HG03520 (cell line): Measurements from ENCODE around the gene ZNF488.
"Not testable (repeated sequence)": the region's sequence is repeated elsewhere in the genome, so short reads cannot be mapped to it uniquely, and the experiment has no call there.

Experiments
- ATAC-seq: cut with Tn5 transposase; IDR thresholded peaks from one replicate; pipeline ENCODE4 v1.9.1; 2021; ENCODE audit warnings: mild to moderate bottlenecking, moderate library complexity; ENCODE audit not compliant: unreplicated experiment

The ZNF488 gene

DNA sequence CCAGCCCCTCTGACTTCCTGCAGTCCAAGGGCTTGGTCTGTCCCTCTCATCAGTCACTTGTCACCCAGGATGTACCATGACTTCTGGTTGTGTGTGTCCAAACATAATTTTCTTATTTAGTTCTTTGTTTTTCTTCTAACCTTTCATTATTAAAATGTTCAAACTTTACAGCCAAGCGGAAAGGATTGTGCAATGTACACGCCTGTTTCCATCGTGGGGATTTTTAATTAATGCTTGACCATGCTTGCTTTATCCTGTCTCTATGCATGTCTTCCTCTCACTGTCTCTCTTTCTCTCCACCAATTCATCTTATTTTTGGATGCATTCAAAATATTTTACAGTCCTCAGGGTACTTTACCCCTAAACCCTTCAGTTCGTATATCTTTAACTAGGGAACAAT, 26.2 kb upstream of the ZNF488 start:
- no peak for ATAC-seq

DNA sequence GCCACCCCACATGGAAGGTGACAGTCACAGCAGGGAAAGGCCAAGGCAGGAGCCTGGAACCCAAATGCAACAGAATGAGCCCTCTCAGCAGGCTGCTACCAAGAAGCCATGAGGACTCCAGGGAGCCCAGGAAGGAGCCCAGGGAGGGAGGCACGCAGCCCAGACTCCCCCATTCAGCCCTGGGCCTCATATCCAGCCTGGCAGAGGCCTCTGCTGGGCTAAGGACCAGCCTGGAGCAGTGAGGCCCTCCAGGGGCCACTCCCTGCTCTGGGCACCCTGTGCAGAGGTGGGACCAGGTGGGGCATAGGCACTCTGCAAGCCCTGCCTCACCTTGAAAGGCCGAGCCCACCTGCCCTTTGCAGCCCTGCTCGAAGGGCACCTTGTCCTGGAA, 25.8 kb upstream of the ZNF488 start:
- ATAC-seq = no peak

DNA sequence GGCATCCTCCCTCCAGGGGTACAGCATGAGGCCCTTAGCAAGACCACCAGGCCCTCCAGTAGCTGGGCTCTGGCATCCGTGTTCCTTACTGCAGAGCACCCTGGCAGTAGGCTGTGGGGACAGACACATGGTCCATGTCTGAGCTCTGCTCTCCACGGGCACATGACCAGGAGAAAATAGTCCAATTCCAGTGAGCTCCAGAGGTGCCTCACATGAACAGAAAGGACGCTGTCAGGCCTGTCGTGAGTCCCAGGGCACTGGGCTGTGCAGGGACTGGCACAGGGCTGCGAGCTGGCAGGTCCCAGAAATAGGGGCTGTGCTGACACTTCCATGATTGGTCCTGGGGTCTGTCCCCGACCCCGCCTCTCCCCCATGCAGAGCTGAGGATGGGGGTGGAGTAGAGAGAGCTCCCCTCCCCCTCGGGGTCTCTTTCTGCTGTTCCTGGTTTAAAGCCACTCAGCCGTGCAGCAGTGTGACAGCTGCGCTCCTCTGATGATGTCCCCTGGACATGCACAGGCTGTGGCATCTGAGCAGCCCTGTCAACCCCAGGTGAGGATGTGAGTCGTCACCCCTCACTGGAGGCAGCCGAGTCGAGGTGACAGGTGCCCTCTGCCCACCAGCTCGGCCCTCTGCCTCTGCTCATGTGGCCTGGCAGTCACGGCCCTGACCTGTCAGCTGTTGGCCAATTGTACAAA, 25.2 kb upstream of the ZNF488 start:
- ATAC-seq = no peak

DNA sequence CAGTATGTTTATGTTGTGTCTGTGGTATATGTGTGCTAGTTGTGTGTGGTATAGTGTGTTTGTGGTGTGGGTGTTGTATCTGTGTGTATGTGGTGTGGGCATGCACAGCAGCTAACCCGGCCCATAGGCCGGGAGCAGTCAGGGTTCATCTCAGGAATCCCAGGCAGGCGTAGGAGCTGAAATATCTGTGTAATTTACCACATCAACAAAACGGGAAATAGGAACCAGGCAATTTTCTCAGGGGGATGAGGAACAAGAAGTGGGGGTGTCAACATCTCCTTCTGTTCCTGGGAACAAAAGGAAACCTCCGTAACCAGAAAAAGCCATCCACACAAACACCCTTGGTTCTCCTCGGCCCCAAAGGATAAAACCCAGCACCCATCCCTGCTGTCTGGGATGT, 24.5 kb upstream of the ZNF488 start:
- ATAC-seq = no peak

DNA sequence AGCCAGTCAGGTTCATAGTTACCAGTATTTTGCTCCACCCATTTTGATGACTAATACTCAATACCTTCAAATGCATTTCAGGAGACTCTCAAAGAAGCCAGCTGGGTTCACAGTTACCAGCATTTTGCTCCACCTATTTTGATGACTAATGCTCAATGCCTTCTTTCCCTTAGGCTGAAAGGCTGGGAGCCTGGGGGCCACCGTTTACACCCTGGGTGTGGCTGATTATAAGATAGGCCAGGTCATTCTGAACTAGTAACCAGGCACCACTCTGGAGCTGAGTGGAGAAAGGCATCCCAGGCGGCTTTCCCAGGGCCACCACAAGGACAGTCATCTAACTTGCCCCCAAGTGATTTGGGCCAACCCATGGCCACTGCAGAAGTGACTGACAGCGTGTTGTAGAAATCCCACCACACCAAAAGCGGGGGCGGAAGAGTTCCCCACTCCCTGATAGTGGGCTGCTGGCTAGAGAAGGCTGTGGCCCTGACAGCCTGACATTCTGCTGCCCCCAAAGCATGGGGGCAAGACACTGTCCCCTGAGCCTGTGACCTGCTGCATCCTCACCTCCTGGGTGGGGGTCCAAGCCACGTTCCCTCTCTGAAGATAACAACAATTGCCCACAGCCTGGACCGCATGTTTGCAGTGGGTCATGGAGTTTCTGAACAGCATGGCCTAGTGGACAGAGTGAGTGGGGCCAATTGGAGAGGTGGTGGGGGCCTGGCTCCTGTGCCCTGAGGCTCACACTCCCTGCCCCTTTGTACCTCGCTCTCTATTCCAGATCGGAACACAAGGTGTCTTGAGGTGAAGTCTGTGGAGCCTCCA, 23.0 kb upstream of the ZNF488 start:
- ATAC-seq = no peak

DNA sequence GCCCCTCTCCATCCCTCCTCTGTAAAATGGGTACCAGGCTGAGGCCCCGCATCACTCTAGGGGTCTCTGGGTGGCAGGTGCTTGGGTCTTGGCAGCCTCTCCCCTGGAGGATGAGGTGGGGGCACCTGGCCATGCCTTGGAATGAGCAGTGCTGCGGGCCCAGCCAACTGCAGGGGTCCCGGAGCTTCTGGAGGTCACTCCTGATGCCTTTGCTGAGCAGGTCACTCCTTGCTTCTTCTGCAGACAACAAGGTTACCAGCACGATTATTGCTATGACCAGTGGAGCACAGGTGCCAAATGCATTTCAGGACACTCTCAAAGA, 22.4 kb upstream of the ZNF488 start:
- ATAC-seq = no peak

DNA sequence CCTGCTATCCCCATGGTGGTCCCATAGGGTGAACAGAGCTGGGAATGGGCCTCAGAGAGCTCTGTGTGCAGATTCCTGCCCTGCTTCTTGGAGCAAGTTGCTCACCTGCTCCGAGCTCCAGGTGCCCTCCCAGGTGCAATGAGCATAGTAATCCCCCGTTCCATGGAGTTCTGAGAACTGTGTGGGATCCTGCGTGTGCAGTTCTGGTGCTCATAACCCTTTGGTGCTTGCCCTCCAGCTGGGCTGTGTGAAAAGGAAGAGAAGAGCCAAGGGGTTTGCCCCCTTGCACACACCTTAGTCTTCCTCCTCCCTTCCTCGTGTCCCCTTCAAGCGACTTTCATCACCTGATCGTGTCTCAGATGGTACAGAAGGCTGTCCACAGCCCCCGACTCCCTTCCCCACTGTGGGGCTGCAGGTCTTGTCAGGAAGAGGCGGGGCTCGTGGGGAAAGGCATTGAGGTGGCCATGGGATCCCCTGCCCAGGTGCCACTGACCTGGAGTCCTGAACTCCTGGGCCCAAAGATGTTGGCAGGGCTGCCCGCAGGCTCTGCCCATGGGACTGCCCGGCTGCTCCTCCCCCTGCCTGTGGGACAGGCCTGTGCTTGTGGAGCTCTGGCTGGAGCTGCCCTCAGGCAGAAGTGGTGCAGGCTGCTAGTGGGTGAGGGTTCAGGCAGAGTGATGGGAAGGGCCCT, 21.9 kb upstream of the ZNF488 start:
- no peak for ATAC-seq

DNA sequence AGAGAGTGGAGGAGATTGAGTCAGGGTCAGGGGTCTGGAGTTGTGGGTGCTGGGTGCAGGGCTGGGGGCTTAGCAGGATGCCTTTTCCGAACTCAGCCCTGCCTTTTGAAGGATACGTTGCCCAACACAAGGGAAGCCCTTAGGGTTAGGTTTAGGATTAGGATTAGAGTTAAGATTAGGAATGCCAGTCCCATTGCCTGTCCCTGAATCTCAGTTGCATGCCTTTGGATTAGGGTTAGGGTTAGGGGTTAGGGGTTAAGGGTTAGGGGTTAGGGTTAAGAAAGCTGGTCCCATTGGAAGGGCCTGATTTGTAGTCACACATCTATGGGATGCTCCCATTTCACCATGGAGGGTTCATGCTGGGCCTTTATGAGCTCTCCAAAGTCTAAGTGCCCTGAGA, 20.8 kb upstream of the ZNF488 start:
- ATAC-seq = no peak

DNA sequence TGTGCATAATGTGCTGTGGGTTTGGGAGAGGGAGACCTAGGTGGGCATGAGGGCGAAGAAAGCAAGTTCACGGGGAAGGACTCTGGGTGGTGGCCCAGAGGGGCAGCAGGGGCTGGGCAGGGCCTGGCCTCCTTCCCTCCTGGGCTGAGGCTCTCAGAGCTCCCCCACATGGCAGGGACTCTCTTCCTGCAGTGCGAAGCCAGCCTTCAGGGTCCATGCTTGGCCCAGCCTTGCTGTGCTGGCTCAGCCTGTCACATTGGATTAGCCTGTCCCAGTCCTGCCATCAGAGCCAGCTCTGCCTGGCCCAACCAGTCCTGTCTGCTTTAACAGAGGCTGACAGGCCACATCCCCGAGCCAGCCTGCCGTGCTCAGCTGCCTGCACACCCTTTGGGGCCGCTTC, 20.4 kb upstream of the ZNF488 start:
- no peak for ATAC-seq

DNA sequence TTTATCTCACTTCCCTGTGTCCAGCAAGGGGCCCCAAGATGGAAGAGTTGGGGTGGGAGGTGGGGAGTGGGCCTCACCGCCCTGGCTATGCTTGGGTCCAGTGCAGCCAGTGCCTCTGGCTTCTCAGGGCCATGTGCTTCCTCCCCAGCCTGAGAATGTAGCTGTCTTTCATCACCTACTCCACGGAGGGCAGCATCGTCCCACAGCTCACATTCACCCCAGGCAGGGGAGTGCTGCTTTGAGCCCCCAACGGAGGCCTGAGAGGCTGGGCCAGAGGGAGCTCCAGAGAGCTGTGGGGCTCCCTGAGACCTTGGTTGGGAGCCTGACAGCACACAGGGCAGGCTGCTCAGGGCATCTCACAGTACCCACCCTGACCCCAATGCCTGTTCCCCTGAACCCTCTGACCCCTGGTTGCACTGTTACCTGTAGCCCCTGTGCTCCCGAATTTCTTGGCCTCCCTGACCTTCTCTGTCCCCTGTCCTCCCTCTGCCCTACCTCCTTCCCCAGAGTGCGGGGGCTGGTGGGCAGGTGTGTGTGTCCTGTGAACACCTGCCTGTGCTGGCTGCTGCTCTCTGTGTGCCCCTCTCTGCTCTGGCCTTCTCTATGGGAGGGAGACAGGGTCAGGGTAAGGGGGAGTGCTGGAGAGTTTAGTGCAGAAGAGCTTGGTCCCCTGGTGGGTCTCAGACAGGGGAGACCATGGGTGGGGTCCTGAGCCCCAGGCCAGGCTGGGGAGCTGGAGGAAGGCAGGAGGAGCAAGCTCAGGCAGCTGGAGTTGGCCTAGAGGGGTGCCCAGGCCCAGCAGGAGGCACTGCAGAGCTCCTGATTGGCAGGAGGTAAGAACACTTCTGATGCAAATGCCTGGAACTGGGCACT, 19.6 kb upstream of the ZNF488 start:
- ATAC-seq = no peak

DNA sequence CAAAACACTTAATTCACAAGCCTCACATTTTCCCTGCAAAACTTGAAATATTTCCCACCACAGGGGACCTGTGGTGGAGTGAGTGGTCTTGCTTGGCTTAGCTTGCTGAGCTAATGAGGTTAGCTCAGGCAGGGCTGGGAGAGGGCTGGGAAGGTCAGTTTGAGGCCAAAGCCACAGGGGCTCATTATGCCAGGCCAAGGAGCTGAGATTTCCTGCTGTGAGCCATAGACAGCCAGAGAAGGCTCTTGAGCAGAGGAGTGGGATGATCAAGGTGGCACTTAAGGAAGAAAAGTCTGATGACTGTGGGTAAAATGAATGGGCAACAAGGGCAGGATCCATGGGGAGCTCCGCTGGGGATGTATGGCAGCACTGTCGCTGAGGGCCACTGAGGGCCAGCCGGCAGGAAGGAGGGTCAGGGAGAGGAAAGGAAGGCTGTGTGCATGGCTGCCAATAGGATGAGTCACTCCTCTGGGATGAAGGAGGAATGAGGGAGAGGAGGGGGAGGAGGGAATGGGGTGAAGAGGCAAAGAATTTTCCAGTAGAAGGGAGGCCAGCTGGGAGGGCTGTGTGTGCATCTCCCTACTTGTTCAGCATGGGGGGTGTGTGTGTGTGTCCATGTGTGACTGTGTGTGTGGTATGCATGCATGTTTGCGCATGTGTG, 18.7 kb upstream of the ZNF488 start:
- ATAC-seq = no peak

DNA sequence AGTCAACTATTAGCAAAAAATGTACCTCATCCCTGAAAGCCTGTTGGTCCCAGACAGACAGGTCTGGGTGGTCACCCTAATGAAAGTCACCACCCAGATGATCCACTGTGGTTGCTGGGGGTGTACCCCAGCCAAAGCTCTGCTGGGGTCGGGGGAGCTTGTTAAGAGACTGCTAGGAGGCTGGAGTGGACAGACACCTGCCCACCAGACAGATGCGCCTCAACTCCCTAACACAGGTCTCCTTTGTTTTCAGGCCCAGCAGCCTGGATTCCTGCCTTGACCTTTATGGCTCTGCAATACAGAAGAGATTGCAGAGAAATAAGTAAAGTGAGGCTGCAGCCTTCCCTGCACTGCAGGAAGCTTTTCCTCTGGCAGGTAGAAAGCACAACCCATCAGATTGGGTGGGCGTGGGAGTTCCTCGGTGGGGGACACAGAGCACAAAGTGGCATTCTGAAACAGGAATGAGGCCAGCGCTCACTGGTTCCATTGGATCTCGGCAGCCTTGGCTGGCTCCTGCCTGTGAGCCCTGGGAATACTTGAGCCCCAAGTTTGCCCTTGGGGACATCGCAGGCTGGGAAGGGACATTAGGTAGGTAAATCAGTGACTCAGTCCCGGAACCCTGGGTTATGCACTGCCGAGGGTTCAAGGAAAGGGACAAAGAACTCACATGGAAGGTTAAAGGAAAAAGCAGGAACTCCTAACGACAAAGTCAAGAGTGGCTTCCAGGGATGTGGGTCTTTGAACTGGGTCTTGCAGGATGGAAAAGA, 18.0 kb upstream of the ZNF488 start:
- ATAC-seq = no peak

DNA sequence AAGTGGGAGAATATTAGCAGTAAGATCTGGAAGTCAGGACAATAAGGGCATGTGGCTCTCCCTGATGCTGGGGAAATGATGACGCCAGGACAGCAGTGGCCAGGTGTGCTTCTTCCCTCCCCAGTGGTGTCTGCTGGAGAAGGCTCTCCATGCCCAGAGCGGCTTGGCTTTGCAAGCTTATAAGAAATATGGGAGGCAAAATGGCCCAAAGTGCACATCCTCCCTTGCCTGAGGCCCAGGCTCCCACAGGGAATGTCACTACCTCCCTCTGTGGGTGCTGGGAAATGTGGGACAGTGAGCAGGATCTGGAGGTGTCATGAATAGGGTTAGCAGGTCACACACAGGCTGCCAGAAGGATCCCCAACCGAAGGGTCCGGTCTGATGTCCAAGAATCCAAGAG, 17.1 kb upstream of the ZNF488 start:
- ATAC-seq = no peak

DNA sequence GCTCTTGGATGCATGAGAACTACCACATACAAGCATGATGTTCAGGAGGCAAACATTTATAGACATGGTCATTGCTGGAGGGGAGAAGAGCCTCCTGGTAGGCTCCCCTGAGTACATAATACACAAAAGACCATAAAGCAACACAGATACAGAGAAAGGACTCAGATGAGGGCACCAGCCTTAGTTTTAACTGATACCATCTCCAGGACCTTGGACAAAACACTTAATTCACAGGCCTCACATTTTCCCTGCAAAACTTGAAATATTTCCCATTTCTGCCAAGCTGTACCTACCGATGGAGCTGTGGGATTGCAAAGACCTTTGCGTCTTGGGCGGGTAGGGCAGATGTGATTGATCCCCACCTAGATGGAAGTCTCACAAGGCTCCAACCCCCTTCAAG, 16.7 kb upstream of the ZNF488 start:
- ATAC-seq = no peak

DNA sequence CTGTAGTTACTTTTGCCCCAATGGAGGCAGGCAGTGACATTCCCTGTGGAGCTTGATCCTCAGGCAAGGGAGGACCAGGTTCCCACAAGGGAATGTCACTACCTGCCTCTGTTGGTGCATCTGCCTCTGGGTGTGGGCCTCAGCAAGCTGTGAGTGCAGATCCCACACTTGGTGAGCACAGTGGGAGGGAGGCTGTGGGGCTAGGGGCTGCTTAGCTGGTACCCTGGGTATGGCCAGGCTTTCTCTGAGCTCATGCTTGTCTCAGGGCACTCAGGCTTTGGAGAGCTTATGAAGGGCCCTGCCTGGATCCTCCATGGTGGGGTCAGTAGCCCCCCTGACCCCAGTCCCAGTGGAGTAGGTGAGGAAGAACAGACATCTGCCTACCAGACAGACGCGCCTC, 16.2 kb upstream of the ZNF488 start:
- no peak for ATAC-seq

DNA sequence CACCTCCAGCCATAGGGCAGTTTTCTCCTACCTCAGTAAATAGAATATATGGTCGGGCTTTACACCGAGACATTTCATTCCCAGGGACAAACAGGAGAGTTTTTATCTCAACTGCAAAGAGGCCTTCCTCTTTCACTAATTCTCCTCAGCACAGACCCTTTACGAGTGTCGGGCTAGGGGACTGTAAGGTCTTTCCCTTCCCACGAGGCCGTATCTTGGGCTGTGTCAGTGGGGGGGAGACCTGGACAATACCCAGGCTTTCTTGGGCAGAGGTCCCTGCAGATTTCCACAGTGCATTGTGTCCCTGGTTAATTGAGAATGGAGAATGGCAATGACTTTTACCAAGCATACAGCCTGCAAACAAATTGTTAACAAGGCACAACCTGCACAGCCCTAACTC, 13.2 kb upstream of the ZNF488 start:
- no peak for ATAC-seq

DNA sequence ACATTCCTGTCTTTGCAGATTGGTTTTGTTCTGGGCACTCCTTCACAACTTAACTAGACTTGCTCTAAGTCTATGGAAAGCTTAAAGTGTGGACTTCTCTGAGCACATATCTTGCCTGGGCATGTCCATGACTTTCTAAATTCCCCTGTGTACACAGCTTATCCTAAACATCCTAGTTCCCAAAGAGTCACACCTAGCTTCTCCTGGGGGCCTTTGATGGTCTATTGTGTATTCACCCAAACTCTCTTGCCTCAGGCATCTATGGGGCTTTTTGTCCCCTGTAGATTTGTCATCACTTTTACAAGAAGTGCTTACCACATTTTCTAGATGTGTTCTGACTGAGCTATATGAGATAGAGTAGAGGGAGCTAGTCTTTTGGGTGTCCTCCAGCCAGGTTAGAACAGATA, 12.2 kb upstream of the ZNF488 start:
- no peak for ATAC-seq

DNA sequence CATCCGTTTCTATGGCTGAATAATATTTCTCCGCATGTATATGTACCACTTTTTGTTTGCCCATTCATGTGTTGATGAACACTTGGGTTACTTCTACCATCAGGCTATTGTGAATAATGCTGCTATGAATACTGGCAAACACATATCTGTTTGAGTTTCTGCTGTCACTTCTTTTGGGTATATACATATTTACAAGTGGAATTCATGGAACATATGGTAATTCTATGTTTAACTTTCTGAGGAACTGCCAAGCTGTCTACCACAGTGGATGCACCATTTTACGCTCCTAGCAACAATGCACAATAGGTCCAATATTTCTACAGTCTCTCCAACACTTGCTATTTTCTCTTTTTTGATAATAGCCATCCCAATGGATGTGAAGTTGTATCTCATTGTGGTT, 5.5 kb upstream of the ZNF488 start:
- no peak for ATAC-seq

DNA sequence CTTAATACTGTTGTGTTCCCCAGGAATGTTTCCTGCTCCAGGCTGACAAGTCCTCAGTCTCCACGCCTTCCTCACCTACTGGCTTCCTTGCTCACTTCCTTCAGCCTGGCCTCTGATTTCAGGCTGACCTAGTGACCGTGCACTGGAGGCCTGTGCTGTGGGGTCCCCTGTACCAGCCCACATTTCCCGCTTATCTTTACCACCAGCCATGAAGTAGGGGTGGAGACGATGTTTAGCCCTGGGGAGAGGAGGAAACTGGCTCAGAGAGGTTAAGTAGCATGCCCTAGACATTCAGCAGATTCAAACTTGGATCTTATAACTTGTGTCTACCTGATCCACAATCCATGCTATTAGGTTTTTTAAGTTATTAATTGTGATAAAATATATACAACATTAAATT, 4.8 kb upstream of the ZNF488 start:
- no peak for ATAC-seq

DNA sequence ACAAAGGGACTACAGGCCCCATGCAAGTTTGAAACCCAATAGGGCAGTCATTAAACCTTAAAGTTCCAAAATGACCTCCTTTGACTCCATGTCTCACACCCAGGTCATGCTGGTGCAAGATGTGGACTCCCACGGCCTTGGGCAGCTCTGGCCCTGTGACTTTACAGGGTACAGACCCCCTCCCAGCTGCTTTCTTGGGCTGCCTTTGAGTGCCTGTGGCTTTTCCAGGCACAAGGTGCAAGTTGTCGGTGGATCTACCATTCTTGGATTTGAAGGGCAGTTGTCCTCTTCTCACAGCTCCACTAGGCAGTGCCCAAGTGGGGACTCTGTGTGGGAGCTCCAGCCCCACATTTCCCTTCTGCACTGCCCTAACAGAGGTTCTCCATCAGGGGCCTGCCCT, 2.0 kb upstream of the ZNF488 start:
- ATAC-seq = not testable (repeated sequence)
